ENCODE measurements around the gene ABCA10.

Gene ABCA10

GRCh38 chr17:69154267-69154666 is 74.4 kb downstream of the ABCA10 start:
- TF ChIP-seq ZFX (IDR thresholded peaks at IDR 0.05; ENCODE audit: borderline replicate concordance) (no peak), CTCF (IDR thresholded peaks at IDR 0.05) (no peak)

GRCh38 chr17:69150333-69150732 is 78.3 kb downstream of the ABCA10 start:
- H3K27ac ChIP-seq: no peak overlapping the region
- TF ChIP-seq ZFX (IDR thresholded peaks at IDR 0.05; ENCODE audit: borderline replicate concordance) (no peak), CTCF (IDR thresholded peaks at IDR 0.05) (no peak)

More at GRCh38 chr17:69154267-69154666, 74.4 kb downstream of the ABCA10 start:
- H3K27ac ChIP-seq: no peak overlapping the region

DNA sequence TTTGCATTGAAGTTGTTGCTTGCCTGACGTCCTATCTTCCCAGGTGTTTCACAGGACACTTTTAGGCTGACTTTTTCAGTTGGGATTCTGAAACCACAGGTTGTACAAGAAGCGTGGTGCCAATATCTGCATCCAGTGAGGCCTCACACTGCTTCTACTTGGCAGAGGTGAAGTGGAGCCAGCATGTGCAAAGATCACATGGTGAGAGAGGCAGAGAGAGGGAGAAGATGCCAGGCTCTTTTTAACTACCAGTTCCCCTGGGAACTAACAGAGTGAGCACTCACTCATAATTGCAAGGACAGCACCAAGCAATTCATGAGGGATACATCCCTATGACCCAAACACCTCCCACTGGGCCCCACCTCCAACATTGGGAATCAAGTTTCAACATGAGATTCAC is 81.2 kb downstream of the ABCA10 start:
- no peak overlapping the region for H3K27ac ChIP-seq
- TF ChIP-seq CTCF (IDR thresholded peaks at IDR 0.05): no peak
- TF ChIP-seq ZFX (IDR thresholded peaks at IDR 0.05; ENCODE audit: borderline replicate concordance): no peak

DNA sequence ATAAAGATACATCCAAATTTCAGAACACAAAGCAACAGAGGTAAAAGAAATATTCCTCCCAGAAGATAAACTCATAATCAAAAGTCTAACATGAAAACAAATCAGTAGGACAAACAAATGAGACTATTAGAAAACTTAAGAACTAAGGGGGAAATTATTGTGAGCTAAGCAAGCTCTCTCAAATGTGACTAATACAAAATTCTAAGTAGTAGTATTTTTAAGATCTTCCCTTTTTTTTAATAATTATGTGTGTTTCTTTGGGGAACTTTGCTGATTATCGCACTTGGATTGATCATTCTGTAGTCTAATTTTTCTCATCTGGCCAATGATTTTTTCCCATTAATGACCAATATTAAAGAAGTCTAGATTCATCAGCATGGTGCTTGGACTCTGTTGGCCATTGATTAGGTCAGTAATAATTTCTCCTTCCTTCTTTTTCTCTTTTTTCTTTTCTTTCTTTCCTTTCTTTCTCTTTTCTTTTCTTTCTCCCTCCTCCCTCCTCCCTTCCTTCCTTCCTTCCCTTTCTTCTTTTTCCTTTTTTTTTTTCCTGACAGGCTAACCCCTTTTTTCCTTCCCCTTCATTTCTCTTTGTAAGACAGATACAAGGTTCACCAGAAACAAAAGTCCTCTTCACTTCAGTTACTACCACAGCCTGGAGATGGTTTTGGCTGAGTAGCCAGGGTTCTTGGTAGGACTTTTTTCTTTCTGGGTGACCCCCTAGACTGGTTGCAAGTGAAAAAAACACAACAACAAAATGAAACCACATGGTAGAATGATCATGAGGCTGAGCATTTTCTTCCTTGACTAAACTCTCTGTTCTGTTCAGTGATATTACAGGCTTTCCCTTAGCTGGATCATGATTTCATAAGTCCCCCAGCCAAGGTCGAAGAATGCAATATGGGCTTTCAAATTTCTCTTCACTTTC is 84.0 kb downstream of the ABCA10 start:
- TF ChIP-seq CTCF (IDR thresholded peaks at IDR 0.05): no peak
- no peak for TF ChIP-seq ZFX (IDR thresholded peaks at IDR 0.05; ENCODE audit: borderline replicate concordance)
- H3K27ac ChIP-seq: no peak overlapping the region

DNA sequence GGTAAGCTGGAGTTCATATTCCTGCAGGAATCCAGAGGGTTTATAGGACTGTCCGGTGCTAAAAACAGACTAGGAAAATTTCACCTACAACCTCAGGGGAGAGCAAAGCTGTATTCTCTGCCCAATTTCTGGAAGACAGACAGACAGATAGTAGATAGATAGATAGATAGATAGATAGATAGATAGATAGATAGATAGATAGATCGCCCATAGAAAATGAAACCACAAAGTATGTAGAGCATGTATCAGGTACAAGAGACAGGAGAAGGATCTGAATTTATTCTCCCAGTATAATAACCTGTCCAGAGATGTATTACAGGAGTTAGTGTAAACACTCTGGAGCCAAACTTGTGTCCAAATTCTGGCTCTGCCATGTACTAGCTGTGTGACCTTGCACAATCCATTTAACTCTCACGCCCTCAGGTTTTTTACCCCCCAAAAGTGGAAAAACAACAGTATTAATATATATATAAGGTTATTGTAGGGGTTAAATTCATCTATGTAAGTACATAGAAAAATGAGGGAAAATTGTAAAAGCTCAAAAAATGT is 84.9 kb downstream of the ABCA10 start:
- H3K27ac ChIP-seq: no peak overlapping the region

GRCh38 chr17:69143151-69143550 is 85.5 kb downstream of the ABCA10 start:
- no peak overlapping the region for H3K27ac ChIP-seq
- TF ChIP-seq CTCF (IDR thresholded peaks at IDR 0.05) (no peak), ZFX (IDR thresholded peaks at IDR 0.05; ENCODE audit: borderline replicate concordance) (no peak)

More for the DNA sequence above, 84.9 kb downstream of the ABCA10 start:
- TF ChIP-seq CTCF (IDR thresholded peaks at IDR 0.05): no peak
- no peak for TF ChIP-seq ZFX (IDR thresholded peaks at IDR 0.05; ENCODE audit: borderline replicate concordance)

Measured in 22Rv1 (cell line).